SK-N-SH treated with all-trans-retinoic acid at 6 μM for 48 hours (cell line): Measurements from ENCODE around the gene ANKS6.

ENCODE experiments used
- ATAC-seq: fragments of 200-7000 bp; cut with Tn5 transposase; 3 replicates; pipeline ENCODE4 v1.9.1; 2020; ENCODE audit warnings: mild to moderate bottlenecking, moderate library complexity
- ARNTL ChIP-seq: fragments of 450-650 bp; formaldehyde crosslinking; IDR thresholded peaks from 2 replicates; pipeline ENCODE4 v1.5.0; 2020; ENCODE audit warnings: low read depth, mild to moderate bottlenecking, moderate library complexity, borderline replicate concordance
- BACH2 ChIP-seq: fragments of 250-450 bp; sonication (Bioruptor Pico); IDR thresholded peaks from 2 replicates; pipeline ENCODE4 v1.9.0; 2021; ENCODE audit warnings: mild to moderate bottlenecking, borderline replicate concordance
- CSDC2 ChIP-seq: fragments of 250-450 bp; sonication (Bioruptor Pico); IDR thresholded peaks from 2 replicates; pipeline ENCODE4 v1.5.0; 2020; ENCODE audit warnings: mild to moderate bottlenecking, moderate library complexity
- GLIS3 ChIP-seq: fragments of 250-450 bp; sonication (Bioruptor Pico); IDR thresholded peaks from 2 replicates; pipeline ENCODE4 v1.5.0; 2020; ENCODE audit warnings: mild to moderate bottlenecking, moderate library complexity
- ISL1 ChIP-seq: fragments of 250-450 bp; sonication (Bioruptor Pico); IDR thresholded peaks from 2 replicates; pipeline ENCODE4 v2.1.2; 2022; ENCODE audit warnings: mild to moderate bottlenecking, moderate library complexity
- OSR1 ChIP-seq: fragments of 250-450 bp; sonication (Bioruptor Pico); IDR thresholded peaks from 2 replicates; pipeline ENCODE4 v1.8.0; 2022; ENCODE audit warnings: moderate library complexity, mild to moderate bottlenecking, inconsistent platforms
- PPARA ChIP-seq: fragments of 250-450 bp; sonication (Bioruptor Pico); IDR thresholded peaks from 2 replicates; pipeline ENCODE4 v1.5.0; 2020; ENCODE audit warnings: mild to moderate bottlenecking, borderline replicate concordance
- RARB ChIP-seq: fragments of 250-450 bp; sonication (Bioruptor Pico); IDR thresholded peaks from 2 replicates; pipeline ENCODE4 v1.8.0; 2021; ENCODE audit warnings: mild to moderate bottlenecking, moderate library complexity
- TCF4 ChIP-seq: fragments of 250-450 bp; sonication (Bioruptor Pico); IDR thresholded peaks from 2 replicates; pipeline ENCODE4 v1.8.0; 2021; ENCODE audit warnings: mild to moderate bottlenecking, moderate library complexity, borderline replicate concordance
- TOX ChIP-seq: fragments of 250-450 bp; sonication (Bioruptor Pico); IDR thresholded peaks from 2 replicates; pipeline ENCODE4 v1.8.0; 2021; ENCODE audit warnings: mild to moderate bottlenecking, moderate library complexity, borderline replicate concordance
- ZC3H10 ChIP-seq: fragments of 250-450 bp; sonication (Bioruptor Pico); IDR thresholded peaks from 2 replicates; pipeline ENCODE4 v1.5.1; 2021; ENCODE audit warnings: mild to moderate bottlenecking, moderate library complexity
- ZFP30 ChIP-seq: fragments of 450-650 bp; formaldehyde crosslinking; IDR thresholded peaks from 2 replicates; pipeline ENCODE4 v1.5.0; 2022; ENCODE audit warnings: mild to moderate bottlenecking, moderate library complexity
- ZNF70 ChIP-seq: fragments of 450-650 bp; formaldehyde crosslinking; IDR thresholded peaks from 2 replicates; pipeline ENCODE4 v1.5.0; 2020; ENCODE audit warnings: mild to moderate bottlenecking, moderate library complexity
- ZNF8 ChIP-seq: fragments of 450-650 bp; formaldehyde crosslinking; IDR thresholded peaks from 2 replicates; pipeline ENCODE4 v1.5.0; 2020; ENCODE audit warnings: mild to moderate bottlenecking, moderate library complexity
- TF ChIP-seq, protein P1 (sequence below): fragments of 250-450 bp; sonication (Bioruptor Pico); IDR thresholded peaks from 2 replicates; pipeline ENCODE4 v1.5.0; 2020; ENCODE audit warnings: mild to moderate bottlenecking, moderate library complexity
- TF ChIP-seq, protein P2 (sequence below): fragments of 250-450 bp; sonication (Bioruptor Pico); IDR thresholded peaks from 2 replicates; pipeline ENCODE4 v1.8.0; 2020; ENCODE audit warnings: mild to moderate bottlenecking, moderate library complexity, borderline replicate concordance
- TF ChIP-seq, protein P3 (sequence below): fragments of 250-450 bp; sonication (Bioruptor Pico); IDR thresholded peaks from 2 replicates; pipeline ENCODE4 v1.5.1; 2021; ENCODE audit warnings: mild to moderate bottlenecking, moderate library complexity
- TF ChIP-seq, protein P4 (sequence below): fragments of 250-450 bp; sonication (Bioruptor Pico); IDR thresholded peaks from 2 replicates; pipeline ENCODE4 v1.8.0; 2021; ENCODE audit warnings: low read depth, mild to moderate bottlenecking, moderate library complexity, borderline replicate concordance
- TF ChIP-seq, protein P5 (sequence below): fragments of 250-450 bp; sonication (Bioruptor Pico); IDR thresholded peaks from 2 replicates; pipeline ENCODE4 v1.5.1; 2020; ENCODE audit warnings: low read depth, mild to moderate bottlenecking, moderate library complexity

Gene ANKS6

DNA sequence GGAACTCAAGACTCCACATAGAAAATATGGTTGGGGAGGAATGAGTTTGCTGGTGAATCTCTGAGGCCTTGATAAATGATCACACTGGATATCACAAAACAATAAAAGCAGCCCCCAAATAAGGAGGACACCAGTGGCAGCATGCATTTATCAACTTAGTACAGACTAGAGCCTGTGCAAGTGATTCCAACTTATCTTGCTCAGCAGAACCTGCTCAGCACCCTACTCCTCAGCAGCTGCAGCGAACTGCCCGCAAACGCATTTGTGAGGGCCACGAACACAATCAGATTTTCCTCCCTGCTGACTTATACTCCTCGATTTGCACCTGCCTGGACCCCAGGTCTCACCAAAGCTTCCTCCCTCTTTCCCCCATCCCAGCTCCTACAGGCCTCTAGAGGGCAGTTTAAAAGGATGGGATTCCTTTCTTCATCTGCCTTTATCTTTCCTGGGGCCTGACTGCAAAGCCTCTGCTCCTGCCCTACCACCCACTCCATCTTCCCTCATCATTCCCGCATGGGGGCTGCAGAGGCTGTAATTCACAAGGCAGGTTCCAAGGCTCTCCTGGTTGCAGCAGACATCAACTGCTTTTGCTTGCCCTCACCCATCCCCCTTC lies 41.2 kb downstream of the ANKS6 start:
- no peak for ATAC-seq
- TF ChIP-seq ISL1 (CRISPR knock-in tag): no peak
- no peak for TF ChIP-seq CSDC2 (CRISPR knock-in tag)
- no peak for TF ChIP-seq RARB
- TF ChIP-seq, protein P1, sequence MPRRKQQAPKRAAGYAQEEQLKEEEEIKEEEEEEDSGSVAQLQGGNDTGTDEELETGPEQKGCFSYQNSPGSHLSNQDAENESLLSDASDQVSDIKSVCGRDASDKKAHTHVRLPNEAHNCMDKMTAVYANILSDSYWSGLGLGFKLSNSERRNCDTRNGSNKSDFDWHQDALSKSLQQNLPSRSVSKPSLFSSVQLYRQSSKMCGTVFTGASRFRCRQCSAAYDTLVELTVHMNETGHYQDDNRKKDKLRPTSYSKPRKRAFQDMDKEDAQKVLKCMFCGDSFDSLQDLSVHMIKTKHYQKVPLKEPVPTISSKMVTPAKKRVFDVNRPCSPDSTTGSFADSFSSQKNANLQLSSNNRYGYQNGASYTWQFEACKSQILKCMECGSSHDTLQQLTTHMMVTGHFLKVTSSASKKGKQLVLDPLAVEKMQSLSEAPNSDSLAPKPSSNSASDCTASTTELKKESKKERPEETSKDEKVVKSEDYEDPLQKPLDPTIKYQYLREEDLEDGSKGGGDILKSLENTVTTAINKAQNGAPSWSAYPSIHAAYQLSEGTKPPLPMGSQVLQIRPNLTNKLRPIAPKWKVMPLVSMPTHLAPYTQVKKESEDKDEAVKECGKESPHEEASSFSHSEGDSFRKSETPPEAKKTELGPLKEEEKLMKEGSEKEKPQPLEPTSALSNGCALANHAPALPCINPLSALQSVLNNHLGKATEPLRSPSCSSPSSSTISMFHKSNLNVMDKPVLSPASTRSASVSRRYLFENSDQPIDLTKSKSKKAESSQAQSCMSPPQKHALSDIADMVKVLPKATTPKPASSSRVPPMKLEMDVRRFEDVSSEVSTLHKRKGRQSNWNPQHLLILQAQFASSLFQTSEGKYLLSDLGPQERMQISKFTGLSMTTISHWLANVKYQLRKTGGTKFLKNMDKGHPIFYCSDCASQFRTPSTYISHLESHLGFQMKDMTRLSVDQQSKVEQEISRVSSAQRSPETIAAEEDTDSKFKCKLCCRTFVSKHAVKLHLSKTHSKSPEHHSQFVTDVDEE (CRISPR knock-in tag): no peak
- TF ChIP-seq, all 23 proteins: peak for 0

DNA sequence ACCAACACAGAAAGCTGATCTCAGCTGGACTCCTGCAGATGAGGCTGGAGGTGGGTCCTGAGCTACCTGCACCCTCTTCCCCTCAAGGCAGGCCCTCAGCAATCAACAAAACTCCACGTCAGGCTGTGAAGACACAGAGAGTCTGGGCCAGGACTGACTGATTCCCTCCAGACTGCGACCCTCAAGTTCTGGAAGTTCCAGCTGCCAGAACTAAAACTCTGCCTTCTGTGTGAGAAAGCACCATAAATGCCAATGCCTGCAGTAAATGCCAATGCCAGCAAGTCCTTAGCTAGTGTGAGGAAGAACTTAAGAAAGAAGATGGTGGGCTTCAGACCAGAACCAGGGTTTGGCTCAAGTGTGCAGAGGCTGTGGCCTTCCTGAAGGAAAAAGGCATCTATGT lies 45.1 kb downstream of the ANKS6 start:
- no peak for TF ChIP-seq ZFP30 (CRISPR knock-in tag)
- TF ChIP-seq TCF4: no peak
- TF ChIP-seq OSR1 (CRISPR knock-in tag): no peak
- TF ChIP-seq ZNF70: no peak
- TF ChIP-seq, protein P2, sequence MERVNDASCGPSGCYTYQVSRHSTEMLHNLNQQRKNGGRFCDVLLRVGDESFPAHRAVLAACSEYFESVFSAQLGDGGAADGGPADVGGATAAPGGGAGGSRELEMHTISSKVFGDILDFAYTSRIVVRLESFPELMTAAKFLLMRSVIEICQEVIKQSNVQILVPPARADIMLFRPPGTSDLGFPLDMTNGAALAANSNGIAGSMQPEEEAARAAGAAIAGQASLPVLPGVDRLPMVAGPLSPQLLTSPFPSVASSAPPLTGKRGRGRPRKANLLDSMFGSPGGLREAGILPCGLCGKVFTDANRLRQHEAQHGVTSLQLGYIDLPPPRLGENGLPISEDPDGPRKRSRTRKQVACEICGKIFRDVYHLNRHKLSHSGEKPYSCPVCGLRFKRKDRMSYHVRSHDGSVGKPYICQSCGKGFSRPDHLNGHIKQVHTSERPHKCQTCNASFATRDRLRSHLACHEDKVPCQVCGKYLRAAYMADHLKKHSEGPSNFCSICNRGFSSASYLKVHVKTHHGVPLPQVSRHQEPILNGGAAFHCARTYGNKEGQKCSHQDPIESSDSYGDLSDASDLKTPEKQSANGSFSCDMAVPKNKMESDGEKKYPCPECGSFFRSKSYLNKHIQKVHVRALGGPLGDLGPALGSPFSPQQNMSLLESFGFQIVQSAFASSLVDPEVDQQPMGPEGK (CRISPR knock-in tag): no peak
- ATAC-seq: no peak

DNA sequence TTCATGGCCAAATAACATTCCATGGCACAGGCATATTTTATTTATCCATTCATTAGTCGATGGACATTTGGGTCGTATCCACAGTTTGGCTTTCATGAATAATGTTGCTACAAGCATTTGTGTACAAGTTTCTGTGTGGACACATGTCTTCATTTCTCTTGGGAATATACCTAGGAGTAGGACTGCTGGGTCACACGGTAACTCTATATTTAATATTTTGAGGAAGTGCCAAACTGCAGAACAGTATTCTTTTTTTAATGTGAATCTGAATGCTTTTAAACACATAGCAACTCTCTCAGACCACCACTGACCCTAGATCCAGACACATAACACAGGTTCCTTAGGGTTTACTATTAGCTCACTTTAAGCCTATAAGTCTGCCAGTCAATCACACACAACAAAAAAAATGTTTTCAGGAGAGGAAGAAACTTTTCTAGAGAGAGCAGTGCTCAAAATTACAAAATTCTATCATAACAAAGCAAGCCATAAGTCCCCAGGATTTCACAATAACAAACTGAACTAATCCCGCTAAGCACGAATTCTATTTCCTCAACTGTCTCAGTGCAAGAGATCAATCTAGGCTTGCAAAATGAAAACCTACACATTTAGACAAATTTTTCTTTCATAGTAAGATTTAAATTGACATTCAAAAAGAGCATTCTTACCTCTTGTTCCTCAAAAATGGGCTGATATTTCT lies 45.8 kb downstream of the ANKS6 start:
- no peak for ATAC-seq
- TF ChIP-seq, protein P3, sequence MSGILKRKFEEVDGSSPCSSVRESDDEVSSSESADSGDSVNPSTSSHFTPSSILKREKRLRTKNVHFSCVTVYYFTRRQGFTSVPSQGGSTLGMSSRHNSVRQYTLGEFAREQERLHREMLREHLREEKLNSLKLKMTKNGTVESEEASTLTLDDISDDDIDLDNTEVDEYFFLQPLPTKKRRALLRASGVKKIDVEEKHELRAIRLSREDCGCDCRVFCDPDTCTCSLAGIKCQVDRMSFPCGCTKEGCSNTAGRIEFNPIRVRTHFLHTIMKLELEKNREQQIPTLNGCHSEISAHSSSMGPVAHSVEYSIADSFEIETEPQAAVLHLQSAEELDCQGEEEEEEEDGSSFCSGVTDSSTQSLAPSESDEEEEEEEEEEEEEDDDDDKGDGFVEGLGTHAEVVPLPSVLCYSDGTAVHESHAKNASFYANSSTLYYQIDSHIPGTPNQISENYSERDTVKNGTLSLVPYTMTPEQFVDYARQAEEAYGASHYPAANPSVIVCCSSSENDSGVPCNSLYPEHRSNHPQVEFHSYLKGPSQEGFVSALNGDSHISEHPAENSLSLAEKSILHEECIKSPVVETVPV (CRISPR knock-in tag): no peak
- TF ChIP-seq RARB: no peak
- TF ChIP-seq BACH2 (CRISPR knock-in tag): no peak
- TF ChIP-seq, protein P4, sequence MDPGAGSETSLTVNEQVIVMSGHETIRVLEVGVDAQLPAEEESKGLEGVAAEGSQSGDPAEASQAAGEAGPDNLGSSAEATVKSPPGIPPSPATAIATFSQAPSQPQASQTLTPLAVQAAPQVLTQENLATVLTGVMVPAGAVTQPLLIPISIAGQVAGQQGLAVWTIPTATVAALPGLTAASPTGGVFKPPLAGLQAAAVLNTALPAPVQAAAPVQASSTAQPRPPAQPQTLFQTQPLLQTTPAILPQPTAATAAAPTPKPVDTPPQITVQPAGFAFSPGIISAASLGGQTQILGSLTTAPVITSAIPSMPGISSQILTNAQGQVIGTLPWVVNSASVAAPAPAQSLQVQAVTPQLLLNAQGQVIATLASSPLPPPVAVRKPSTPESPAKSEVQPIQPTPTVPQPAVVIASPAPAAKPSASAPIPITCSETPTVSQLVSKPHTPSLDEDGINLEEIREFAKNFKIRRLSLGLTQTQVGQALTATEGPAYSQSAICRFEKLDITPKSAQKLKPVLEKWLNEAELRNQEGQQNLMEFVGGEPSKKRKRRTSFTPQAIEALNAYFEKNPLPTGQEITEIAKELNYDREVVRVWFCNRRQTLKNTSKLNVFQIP (CRISPR knock-in tag): no peak
- no peak for TF ChIP-seq ZC3H10 (CRISPR knock-in tag)
- TF ChIP-seq, protein P5, sequence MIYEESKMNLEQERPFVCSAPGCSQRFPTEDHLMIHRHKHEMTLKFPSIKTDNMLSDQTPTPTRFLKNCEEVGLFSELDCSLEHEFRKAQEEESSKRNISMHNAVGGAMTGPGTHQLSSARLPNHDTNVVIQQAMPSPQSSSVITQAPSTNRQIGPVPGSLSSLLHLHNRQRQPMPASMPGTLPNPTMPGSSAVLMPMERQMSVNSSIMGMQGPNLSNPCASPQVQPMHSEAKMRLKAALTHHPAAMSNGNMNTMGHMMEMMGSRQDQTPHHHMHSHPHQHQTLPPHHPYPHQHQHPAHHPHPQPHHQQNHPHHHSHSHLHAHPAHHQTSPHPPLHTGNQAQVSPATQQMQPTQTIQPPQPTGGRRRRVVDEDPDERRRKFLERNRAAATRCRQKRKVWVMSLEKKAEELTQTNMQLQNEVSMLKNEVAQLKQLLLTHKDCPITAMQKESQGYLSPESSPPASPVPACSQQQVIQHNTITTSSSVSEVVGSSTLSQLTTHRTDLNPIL: no peak
- TF ChIP-seq, all 23 proteins: peak for 0

DNA sequence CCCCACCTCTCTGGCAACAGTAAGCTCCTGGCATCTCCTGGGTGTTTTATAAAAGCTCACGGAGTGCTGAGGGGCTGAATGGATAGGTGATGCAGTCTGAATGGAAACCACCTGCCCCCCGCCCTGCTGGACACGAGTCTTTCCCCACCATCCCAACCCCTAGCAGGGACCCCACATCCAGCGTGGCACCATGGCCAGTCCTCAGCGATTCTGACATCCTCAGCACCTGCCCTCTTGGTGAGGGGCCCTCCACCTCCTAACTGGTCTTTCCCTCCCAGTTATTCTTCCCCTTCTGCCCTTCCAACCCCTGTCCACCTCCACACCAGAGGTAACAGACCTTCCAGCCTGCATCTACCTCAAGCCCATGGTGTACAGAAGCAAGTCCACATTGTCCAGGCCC lies 48.9 kb downstream of the ANKS6 start:
- ATAC-seq: no peak

DNA sequence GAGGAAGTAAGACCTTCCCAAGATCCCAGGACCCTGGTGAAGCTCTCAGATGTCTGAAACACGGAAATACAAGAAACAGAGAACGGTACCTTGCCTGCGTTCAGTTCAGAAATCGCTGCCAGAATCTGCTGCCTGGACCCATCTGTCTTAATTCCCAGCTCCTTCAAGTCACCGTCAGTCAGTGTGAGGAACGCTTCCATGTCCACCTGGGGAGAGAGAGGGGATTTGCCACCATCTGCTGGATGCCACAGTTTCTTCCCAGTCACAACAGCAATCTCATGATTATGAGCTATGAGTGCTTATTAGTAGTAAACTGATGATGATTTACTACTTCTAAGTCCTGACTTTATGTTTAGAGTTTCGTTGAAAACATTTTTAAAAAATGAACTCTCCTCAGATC lies 50.9 kb downstream of the ANKS6 start:
- TF ChIP-seq ZNF70 (no peak), RARB (no peak), PPARA (CRISPR knock-in tag) (no peak), OSR1 (CRISPR knock-in tag) (no peak), ZC3H10 (CRISPR knock-in tag) (no peak)
- TF ChIP-seq, protein P4 (CRISPR knock-in tag): no peak
- TF ChIP-seq, all 23 proteins: peak for 0
- ATAC-seq: no peak

More for the DNA sequence above, 48.9 kb downstream of the ANKS6 start:
- TF ChIP-seq ZC3H10 (CRISPR knock-in tag): no peak
- TF ChIP-seq TOX (CRISPR knock-in tag): no peak
- TF ChIP-seq GLIS3: no peak
- no peak for TF ChIP-seq ARNTL
- no peak for TF ChIP-seq ZNF8 (CRISPR knock-in tag)
